HCT116 (cell line): Measurements from ENCODE around the gene NPLOC4. TPM values are rescaled to one million over a fixed set of nuclear protein-coding genes. Genes with fewer than 3 reads are reported as not detected.

Experiments used
- ATAC-seq: fragments of 200-7000 bp; cut with Tn5 transposase; 2 replicates; pipeline ENCODE4 v1.9.1; 2020; ENCODE audit warnings: mild to moderate bottlenecking, moderate library complexity
- BruUV-seq: library from RNA; stranded (reverse); fragments of 400-500 nt; replicated peaks from 2 replicates; lab custom pipeline; 2021; lab: Mats Ljungman, UMichigan
- CTCF ChIA-PET: fragments of 300-600 bp; sonication (Branson Sonifier 250); formaldehyde crosslinking; loops from one replicate; lab custom pipeline; 2021; ENCODE audit warnings: antibody characterized with exemption; lab: Charles Lee
- POLR2A ChIA-PET: fragments of 300-600, 350-600 bp; sonication (Branson Sonifier 250); formaldehyde crosslinking; loops from one replicate; lab custom pipeline; 2021; ENCODE audit warnings: antibody characterized with exemption; lab: Charles Lee
- RAD21 ChIA-PET, 2 experiments: fragments of 300-600 bp; sonication (Branson Sonifier 250); formaldehyde crosslinking; loops; one replicate each; lab custom pipeline; 2023; ENCODE audit warnings: low total read pairs in 2 of 2; ENCODE audit not compliant: uncharacterized antibody in 2 of 2, unreplicated experiment in 2 of 2, low non-redundant PET in 1 of 2; lab: Charles Lee
- DNase-seq: peaks from one replicate; pipeline ENCODE4 v3.0.0-alpha.2; 2010; ENCODE audit warnings: low read depth, low spot score
- H2AFZ ChIP-seq: fragments of 200-600 bp; shearing (Covaris generic), sonication (generic); 2 replicates; pipeline ENCODE4 v1.6.1; 2017; ENCODE audit warnings: low read depth, mixed run types, mixed read lengths, antibody characterized with exemption, low read length; ENCODE audit not compliant: poor library complexity, severe bottlenecking
- H3K27ac ChIP-seq: 2 replicates; pipeline ENCODE4 v1.5.1; 2012; ENCODE audit warnings: low read depth, low read length
- H3K27me3 ChIP-seq: fragments of 200-600 bp; sonication (generic); 2 replicates; pipeline ENCODE4 v1.6.1; 2016; ENCODE audit warnings: mixed run types, low read length, mixed read lengths; ENCODE audit not compliant: insufficient read depth
- H3K36me3 ChIP-seq, 2 experiments: fragments of 200-500 bp in 1 of 2; fragments of 200-600 bp in 1 of 2; sonication (Bioruptor generic) in 1 of 2; sonication (generic) in 1 of 2; 2 replicates each; pipeline versions ENCODE4 v1.5.1 to v1.6.1; 2014 to 2016; ENCODE audit warnings: low read length in 2 of 2, inconsistent platforms in 1 of 2, mixed read lengths in 1 of 2, mixed run types in 1 of 2; ENCODE audit not compliant: insufficient read depth in 2 of 2, control insufficient read depth in 1 of 2
- H3K4me1 ChIP-seq, 2 experiments: fragments of 200-600 bp in 1 of 2; sonication (generic) in 1 of 2; 2 replicates each; pipeline versions ENCODE4 v1.5.1 to v1.6.1; 2012 to 2017; ENCODE audit warnings: low read length in 2 of 2, inconsistent platforms in 1 of 2, mild to moderate bottlenecking in 1 of 2, mixed read lengths in 1 of 2, mixed run types in 1 of 2, moderate library complexity in 1 of 2; ENCODE audit not compliant: insufficient read depth in 2 of 2, control insufficient read depth in 1 of 2
- H3K4me2 ChIP-seq: fragments of 200-600 bp; sonication (generic); 2 replicates; pipeline ENCODE4 v1.6.1; 2017; ENCODE audit warnings: mixed run types, low read length, mixed read lengths
- H3K4me3 ChIP-seq, 2 experiments: fragments of 200-600 bp in 1 of 2; sonication (generic) in 1 of 2; replicated peaks in 1 of 2; 2 replicates each; pipeline ENCODE4 v1.5.1; 2011 to 2016; ENCODE audit warnings: low read length in 2 of 2, control low read depth in 1 of 2, low read depth in 1 of 2, mild to moderate bottlenecking in 1 of 2, mixed read lengths in 1 of 2, mixed run types in 1 of 2
- H3K79me2 ChIP-seq: fragments of 200-600 bp; sonication (generic); 2 replicates; pipeline ENCODE4 v1.6.1; 2017; ENCODE audit warnings: mild to moderate bottlenecking, mixed run types, low read length, moderate library complexity, mixed read lengths; ENCODE audit not compliant: insufficient read depth
- H3K9ac ChIP-seq: fragments of 200-600 bp; sonication (generic); 2 replicates; pipeline ENCODE4 v1.6.1; 2016; ENCODE audit warnings: low read length, mixed read lengths
- H3K9me2 ChIP-seq: fragments of 200-600 bp; sonication (generic), shearing (Covaris generic); 2 replicates; pipeline ENCODE4 v1.6.1; 2017; ENCODE audit warnings: mixed run types, mild to moderate bottlenecking, moderate library complexity; ENCODE audit not compliant: insufficient read depth
- H3K9me3 ChIP-seq, 2 experiments: fragments of 200-500 bp in 1 of 2; fragments of 200-600 bp in 1 of 2; sonication (Bioruptor generic) in 1 of 2; sonication (generic) in 1 of 2; 2 replicates each; pipeline ENCODE4 v1.6.1; 2014 to 2017; ENCODE audit warnings: low read length in 2 of 2, mixed read lengths in 2 of 2, inconsistent platforms in 1 of 2, low read depth in 1 of 2, mild to moderate bottlenecking in 1 of 2, mixed run types in 1 of 2, moderate library complexity in 1 of 2; ENCODE audit not compliant: control insufficient read depth in 1 of 2, insufficient read depth in 1 of 2
- H4K20me1 ChIP-seq: fragments of 200-600 bp; sonication (generic), shearing (Covaris generic); 2 replicates; pipeline ENCODE4 v1.6.1; 2017; ENCODE audit warnings: mixed run types, mild to moderate bottlenecking, moderate library complexity; ENCODE audit not compliant: insufficient read depth
- CEBPB ChIP-seq: IDR thresholded peaks from 2 replicates; pipeline ENCODE4 v1.6.1; 2012; ENCODE audit warnings: low read depth
- CTCF ChIP-seq, 3 experiments: fragments of 200-600 bp in 1 of 3; sonication (generic) in 1 of 3; IDR thresholded peaks in 2 of 3; conservative IDR thresholded peaks in 1 of 3; 2 replicates each; pipeline ENCODE4 v1.5.1; 2012 to 2017; ENCODE audit warnings: low read depth in 2 of 3, low read length in 2 of 3, antibody characterized with exemption in 1 of 3, borderline replicate concordance in 1 of 3, control low read depth in 1 of 3, mild to moderate bottlenecking in 1 of 3, mixed read lengths in 1 of 3, mixed run types in 1 of 3, moderate library complexity in 1 of 3; ENCODE audit not compliant: insufficient read depth in 1 of 3
- EGR1 ChIP-seq: IDR thresholded peaks from 2 replicates; pipeline ENCODE4 v1.6.1; 2012; ENCODE audit warnings: low read depth
- ELF1 ChIP-seq: IDR thresholded peaks from 2 replicates; pipeline ENCODE4 v1.6.1; 2012; ENCODE audit warnings: low read depth, borderline replicate concordance
- EZH2 ChIP-seq: fragments of 200-600 bp; sonication (generic); IDR thresholded peaks from 2 replicates; pipeline ENCODE4 v1.6.1; 2017; ENCODE audit warnings: antibody characterized with exemption, mixed run types
- EZH2phosphoT487 ChIP-seq: fragments of 200-600 bp; IDR thresholded peaks from 2 replicates; pipeline ENCODE4 v1.6.1; 2018; ENCODE audit warnings: antibody characterized with exemption, borderline replicate concordance
- FOSL1 ChIP-seq: IDR thresholded peaks from 2 replicates; pipeline ENCODE4 v1.6.1; 2012; ENCODE audit warnings: low read depth
- POLR2A ChIP-seq: IDR thresholded peaks from 2 replicates; pipeline ENCODE4 v1.7.0; 2011; ENCODE audit warnings: borderline replicate concordance; ENCODE audit not compliant: insufficient read depth, insufficient read length; ENCODE audit errors: extremely low read depth
- POLR2AphosphoS5 ChIP-seq: IDR thresholded peaks from 2 replicates; pipeline ENCODE4 v1.6.1; 2011; ENCODE audit warnings: mild to moderate bottlenecking, low read depth, low read length, moderate library complexity
- RAD21 ChIP-seq: IDR thresholded peaks from 2 replicates; pipeline ENCODE4 v1.6.1; 2012; ENCODE audit warnings: low read depth, mild to moderate bottlenecking
- REST ChIP-seq: IDR thresholded peaks from 2 replicates; pipeline ENCODE4 v1.6.1; 2012; ENCODE audit warnings: low read depth
- SIN3A ChIP-seq: IDR thresholded peaks from 2 replicates; pipeline ENCODE4 v1.6.1; 2012; ENCODE audit warnings: low read depth
- SP1 ChIP-seq: IDR thresholded peaks from 2 replicates; pipeline ENCODE4 v1.6.1; 2012; ENCODE audit warnings: low read depth
- SRF ChIP-seq: IDR thresholded peaks from 2 replicates; pipeline ENCODE4 v1.6.1; 2012; ENCODE audit warnings: low read depth
- TCF7L2 ChIP-seq: IDR thresholded peaks from 2 replicates; pipeline ENCODE4 v1.7.0; 2011; ENCODE audit warnings: borderline replicate concordance, inconsistent platforms; ENCODE audit not compliant: insufficient read depth, insufficient read length; ENCODE audit errors: extremely low read depth
- YY1 ChIP-seq: IDR thresholded peaks from 2 replicates; pipeline ENCODE4 v1.6.1; 2011; ENCODE audit warnings: low read length, low read depth, moderate library complexity, mild to moderate bottlenecking; ENCODE audit not compliant: insufficient replicate concordance; ENCODE audit errors: extremely low read depth
- ZFX ChIP-seq: fragments of 450-650 bp; IDR thresholded peaks from 2 replicates; pipeline ENCODE4 v1.6.1; 2017
- ZNF274 ChIP-seq: fragments of 200-500 bp; sonication (Bioruptor generic); IDR thresholded peaks from 2 replicates; pipeline ENCODE4 v1.6.1; 2014; ENCODE audit warnings: mild to moderate bottlenecking, low read depth, low read length, inconsistent platforms
- intact Hi-C: fragments of 100-400 bp; cut with micrococcal nuclease; formaldehyde crosslinking; loops from 2 replicates; pipeline ENCODE4 v1.10.0; 2022
- total RNA-seq: library from RNA; stranded (reverse); gene quantifications from one replicate; pipeline ENCODE4 v1.2.1, GENCODE V29; 2021; ENCODE audit not compliant: unreplicated experiment

NPLOC4 gene
- total RNA-seq, 1 experiment from 2014 or later: 137 TPM

- H3K79me2 ChIP-seq: peaks cover 55% of the 10 kb centered on the region; the same call in 1 of the 2 replicates
- H3K27me3 ChIP-seq: no peaks in the 10 kb centered on the region
- BruUV-seq: no TSS peak
- CTCF ChIA-PET: no interaction called here
- intact Hi-C loops: no loop called here
- TF ChIP-seq REST (no peak), YY1 (no peak), SIN3A (no peak), CTCF (IDR thresholded peaks at IDR 0.05 in 2 of 3, conservative IDR thresholded peaks at IDR 0.05 in 1 of 3; ENCODE audit: borderline replicate concordance in 1 of 3, insufficient read depth in 1 of 3, low read depth in 2 of 3, low read length in 2 of 3) (no peak), RAD21 (no peak), SRF (no peak), POLR2A (no peak), FOSL1 (no peak), TCF7L2 (no peak), SP1 (no peak), POLR2AphosphoS5 (no peak), ZNF274 (no peak), ELF1 (no peak), CEBPB (no peak), EGR1 (no peak), ZFX (no peak), EZH2 (no peak), EZH2phosphoT487 (no peak)
- H3K9me2 ChIP-seq: no peaks in the 10 kb centered on the region
- POLR2A ChIA-PET: no interaction called here
- H3K4me2 ChIP-seq: no peak overlapping the region
- no peak overlapping the region for H3K9ac ChIP-seq
- DNase-seq (no peak), ATAC-seq (no peak)
- peaks cover 6 to 25% of the 10 kb centered on the region in 2 experiments for H3K4me1 ChIP-seq
- peaks cover 49 to 70% of the 10 kb centered on the region in 2 experiments for H3K36me3 ChIP-seq
- RAD21 ChIA-PET: no interaction called here
- H3K4me3 ChIP-seq: no peak overlapping the region
- no peaks in the 10 kb centered on the region for H4K20me1 ChIP-seq
- H3K9me3 ChIP-seq: no peaks in the 10 kb centered on the region
- H2AFZ ChIP-seq: no peak overlapping the region
- no peak overlapping the region for H3K27ac ChIP-seq
Measured at GRCh38 chr17:81582749-81583148, 54.2 kb downstream of the NPLOC4 start.
